ENCODE data around the gene MACROD2.

DNA sequence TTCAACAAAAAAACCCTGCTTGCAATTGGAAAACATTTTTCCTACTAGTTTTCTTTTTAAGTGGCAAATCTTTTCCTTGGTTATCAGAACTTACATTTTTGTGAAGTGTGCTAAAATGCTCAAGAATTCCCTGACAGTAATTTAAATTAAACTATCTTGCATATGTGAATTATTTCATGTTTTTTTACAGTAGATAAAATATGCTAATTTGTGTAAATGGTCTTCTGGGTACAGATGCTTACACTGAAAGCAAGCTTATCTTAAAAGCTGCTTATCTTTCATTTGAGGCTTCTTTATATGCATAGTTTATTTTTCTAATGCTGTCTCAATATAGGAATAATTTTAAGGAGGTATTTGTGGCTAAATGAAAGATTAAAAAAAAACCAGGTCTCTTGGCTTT, 745.1 kb downstream of the MACROD2 start:
- no peak for TF ChIP-seq ARNTL (CRISPR knock-in tag; IDR thresholded peaks at IDR 0.05; ENCODE audit: borderline replicate concordance, low read depth)
- no peak for TF ChIP-seq CSDC2 (CRISPR knock-in tag; IDR thresholded peaks at IDR 0.05)
- no peak for TF ChIP-seq RARB (CRISPR knock-in tag; IDR thresholded peaks at IDR 0.05)
- TF ChIP-seq, protein P1, sequence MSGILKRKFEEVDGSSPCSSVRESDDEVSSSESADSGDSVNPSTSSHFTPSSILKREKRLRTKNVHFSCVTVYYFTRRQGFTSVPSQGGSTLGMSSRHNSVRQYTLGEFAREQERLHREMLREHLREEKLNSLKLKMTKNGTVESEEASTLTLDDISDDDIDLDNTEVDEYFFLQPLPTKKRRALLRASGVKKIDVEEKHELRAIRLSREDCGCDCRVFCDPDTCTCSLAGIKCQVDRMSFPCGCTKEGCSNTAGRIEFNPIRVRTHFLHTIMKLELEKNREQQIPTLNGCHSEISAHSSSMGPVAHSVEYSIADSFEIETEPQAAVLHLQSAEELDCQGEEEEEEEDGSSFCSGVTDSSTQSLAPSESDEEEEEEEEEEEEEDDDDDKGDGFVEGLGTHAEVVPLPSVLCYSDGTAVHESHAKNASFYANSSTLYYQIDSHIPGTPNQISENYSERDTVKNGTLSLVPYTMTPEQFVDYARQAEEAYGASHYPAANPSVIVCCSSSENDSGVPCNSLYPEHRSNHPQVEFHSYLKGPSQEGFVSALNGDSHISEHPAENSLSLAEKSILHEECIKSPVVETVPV (CRISPR knock-in tag; IDR thresholded peaks at IDR 0.05) = no peak
- no peak for TF ChIP-seq PPARA (CRISPR knock-in tag; IDR thresholded peaks at IDR 0.05; ENCODE audit: borderline replicate concordance)
- TF ChIP-seq ISL1 (CRISPR knock-in tag; IDR thresholded peaks at IDR 0.05) = no peak
- TF ChIP-seq ZFP30 (CRISPR knock-in tag; IDR thresholded peaks at IDR 0.05) = no peak
- TF ChIP-seq, protein P2, sequence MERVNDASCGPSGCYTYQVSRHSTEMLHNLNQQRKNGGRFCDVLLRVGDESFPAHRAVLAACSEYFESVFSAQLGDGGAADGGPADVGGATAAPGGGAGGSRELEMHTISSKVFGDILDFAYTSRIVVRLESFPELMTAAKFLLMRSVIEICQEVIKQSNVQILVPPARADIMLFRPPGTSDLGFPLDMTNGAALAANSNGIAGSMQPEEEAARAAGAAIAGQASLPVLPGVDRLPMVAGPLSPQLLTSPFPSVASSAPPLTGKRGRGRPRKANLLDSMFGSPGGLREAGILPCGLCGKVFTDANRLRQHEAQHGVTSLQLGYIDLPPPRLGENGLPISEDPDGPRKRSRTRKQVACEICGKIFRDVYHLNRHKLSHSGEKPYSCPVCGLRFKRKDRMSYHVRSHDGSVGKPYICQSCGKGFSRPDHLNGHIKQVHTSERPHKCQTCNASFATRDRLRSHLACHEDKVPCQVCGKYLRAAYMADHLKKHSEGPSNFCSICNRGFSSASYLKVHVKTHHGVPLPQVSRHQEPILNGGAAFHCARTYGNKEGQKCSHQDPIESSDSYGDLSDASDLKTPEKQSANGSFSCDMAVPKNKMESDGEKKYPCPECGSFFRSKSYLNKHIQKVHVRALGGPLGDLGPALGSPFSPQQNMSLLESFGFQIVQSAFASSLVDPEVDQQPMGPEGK (CRISPR knock-in tag; IDR thresholded peaks at IDR 0.05; ENCODE audit: borderline replicate concordance) = no peak
- TF ChIP-seq SNAI2 (CRISPR knock-in tag; IDR thresholded peaks at IDR 0.05) = no peak
- TF ChIP-seq, protein P3, sequence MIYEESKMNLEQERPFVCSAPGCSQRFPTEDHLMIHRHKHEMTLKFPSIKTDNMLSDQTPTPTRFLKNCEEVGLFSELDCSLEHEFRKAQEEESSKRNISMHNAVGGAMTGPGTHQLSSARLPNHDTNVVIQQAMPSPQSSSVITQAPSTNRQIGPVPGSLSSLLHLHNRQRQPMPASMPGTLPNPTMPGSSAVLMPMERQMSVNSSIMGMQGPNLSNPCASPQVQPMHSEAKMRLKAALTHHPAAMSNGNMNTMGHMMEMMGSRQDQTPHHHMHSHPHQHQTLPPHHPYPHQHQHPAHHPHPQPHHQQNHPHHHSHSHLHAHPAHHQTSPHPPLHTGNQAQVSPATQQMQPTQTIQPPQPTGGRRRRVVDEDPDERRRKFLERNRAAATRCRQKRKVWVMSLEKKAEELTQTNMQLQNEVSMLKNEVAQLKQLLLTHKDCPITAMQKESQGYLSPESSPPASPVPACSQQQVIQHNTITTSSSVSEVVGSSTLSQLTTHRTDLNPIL (CRISPR knock-in tag; IDR thresholded peaks at IDR 0.05; ENCODE audit: low read depth) = no peak
- no peak for TF ChIP-seq ZC3H10 (CRISPR knock-in tag; IDR thresholded peaks at IDR 0.05)
- TF ChIP-seq TCF4 (CRISPR knock-in tag; IDR thresholded peaks at IDR 0.05; ENCODE audit: borderline replicate concordance) = no peak
